Brain microvascular endothelial cell (primary cell): ENCODE data around the gene GRIK3.

Experiments used
- DNase-seq: peaks from one replicate; pipeline ENCODE4 v3.0.0-alpha.2; 2020
- H3K27ac ChIP-seq: fragments of 250-450 bp; sonication (Bioruptor Pico); 2 replicates; pipeline ENCODE4 v1.5.1; 2020; ENCODE audit warnings: mild to moderate bottlenecking, moderate library complexity
- H3K27me3 ChIP-seq: fragments of 250-450 bp; sonication (Bioruptor Pico); replicated peaks from 2 replicates; pipeline ENCODE4 v1.5.1; 2020; ENCODE audit warnings: mild to moderate bottlenecking
- H3K36me3 ChIP-seq: fragments of 250-450 bp; sonication (Bioruptor Pico); replicated peaks from 2 replicates; pipeline ENCODE4 v1.5.1; 2020; ENCODE audit warnings: mild to moderate bottlenecking
- H3K4me3 ChIP-seq: 2 replicates; pipeline ENCODE4 v1.5.1; 2011; ENCODE audit warnings: low read depth, mild to moderate bottlenecking, control low read depth, low read length, moderate library complexity
- CTCF ChIP-seq: IDR thresholded peaks from 2 replicates; pipeline ENCODE4 v1.5.1; 2011; ENCODE audit warnings: low read depth, mild to moderate bottlenecking, moderate library complexity, low read length, control low read depth, inconsistent platforms; ENCODE audit errors: missing control alignments
- in situ Hi-C: cut with HindIII; loops from 2 replicates; pipeline ENCODE4 v1.10.0; 2017; ENCODE audit warnings: low sequenced_read_pairs, low pct_ligation_motif_present

Gene GRIK3

GRCh38 chr1:37037690-37038089 lies 3.4 kb upstream of the GRIK3 start:
- Histone ChIP-seq H3K27me3 (peaks cover 54% of the 10 kb centered on the region), H3K36me3 (no peaks in the 10 kb centered on the region), H3K27ac (no peak overlapping the region), H3K4me3 (no peak overlapping the region)
- in situ Hi-C loops = no loop called here
- DNase-seq = no peak
- TF ChIP-seq CTCF = no peak

GRCh38 chr1:37036667-37037053 lies 2.3 kb upstream of the GRIK3 start:
- in situ Hi-C loops = no loop called here
- H3K4me3 ChIP-seq = no peak overlapping the region
- no peak overlapping the region for H3K27ac ChIP-seq
- no peaks in the 10 kb centered on the region for H3K36me3 ChIP-seq
- DNase-seq = no peak
- no peak for TF ChIP-seq CTCF
- peaks cover 64% of the 10 kb centered on the region for H3K27me3 ChIP-seq

GRCh38 chr1:37035796-37036666 lies 1.7 kb upstream of the GRIK3 start:
- no peak overlapping the region for H3K4me3 ChIP-seq
- in situ Hi-C loops = no loop called here
- no peak overlapping the region for H3K27ac ChIP-seq
- no peaks in the 10 kb centered on the region for H3K36me3 ChIP-seq
- no peak for DNase-seq
- TF ChIP-seq CTCF = no peak
- peaks cover 70% of the 10 kb centered on the region for H3K27me3 ChIP-seq

- TF ChIP-seq CTCF = no peak
- no peak overlapping the region for H3K27ac ChIP-seq
- no peaks in the 10 kb centered on the region for H3K36me3 ChIP-seq
- no peak overlapping the region for H3K4me3 ChIP-seq
- H3K27me3 ChIP-seq = peaks cover 74% of the 10 kb centered on the region
- no peak for DNase-seq
- in situ Hi-C loops = no loop called here
Observed at GRCh38 chr1:37035014-37035691, 838 bp upstream of the GRIK3 start.

GRCh38 chr1:37033355-37034101 lies 787 bp downstream of the GRIK3 start:
- in situ Hi-C loops = no loop called here
- H3K36me3 ChIP-seq = no peaks in the 10 kb centered on the region
- H3K4me3 ChIP-seq = no peak overlapping the region
- no peak for DNase-seq
- no peak overlapping the region for H3K27ac ChIP-seq
- TF ChIP-seq CTCF = no peak
- peaks cover 73% of the 10 kb centered on the region for H3K27me3 ChIP-seq
